ENCODE measurements around the gene GALNT18.

GRCh38 chr11:11532574-11532973, 89.2 kb downstream of the GALNT18 start:
- TF ChIP-seq CTCF (IDR thresholded peaks at IDR 0.05; ENCODE audit: low read length) (no peak), EZH2 (optimal IDR thresholded peaks at IDR 0.05; ENCODE audit: low read depth, low read length) (no peak), EZH2phosphoT487 (IDR thresholded peaks at IDR 0.05; ENCODE audit: low read length) (no peak)
